ENCODE measurements around the gene PRSS58.

Gene PRSS58

GRCh38 chr7:142257958-142258357 is at the start of gene PRSS58:
Gene PRSS58 (minus strand): TSS chr7:142258058. CDS start chr7:142257707, 351 bp downstream.
- DNase-seq: no peak
- H3K36me3 Mint-ChIP-seq: no peaks in the 10 kb centered on the region
- H3K27ac Mint-ChIP-seq: no peak within 1 kb of the TSS
- CTCF ChIA-PET: no interaction called here
- H3K4me1 Mint-ChIP-seq: no peaks in the 10 kb centered on the region
- H3K4me3 Mint-ChIP-seq: no peak within 1 kb of the TSS
- H3K9me3 Mint-ChIP-seq: no peaks in the 10 kb centered on the region
- no peaks in the 10 kb centered on the region for H3K27me3 Mint-ChIP-seq

GRCh38 chr7:142307246-142307900 is 49.5 kb upstream of the PRSS58 start:
- Mint-ChIP-seq H3K36me3 (no peaks in the 10 kb centered on the region), H3K4me1 (peaks cover 7% of the 10 kb centered on the region), H3K4me3 (peak overlapping the region; percentile 25), H3K27me3 (peaks cover 29% of the 10 kb centered on the region), H3K27ac (peak overlapping the region; percentile 70), H3K9me3 (no peaks in the 10 kb centered on the region)
- CTCF ChIA-PET: interaction anchor here (1.9 kb wide), 1 partner anchor 16 kb away, joined by 6 read pairs; no protein-coding TSS in a partner anchor
- no peak for DNase-seq

- H3K9me3 Mint-ChIP-seq: no peaks in the 10 kb centered on the region
- no peak overlapping the region for H3K27ac Mint-ChIP-seq
- H3K27me3 Mint-ChIP-seq: peaks cover 37% of the 10 kb centered on the region
- no peak for DNase-seq
- peaks cover 25% of the 10 kb centered on the region for H3K4me1 Mint-ChIP-seq
- H3K4me3 Mint-ChIP-seq: no peak overlapping the region
- CTCF ChIA-PET: interaction anchor here (0.7 to 6.2 kb wide), 22 partner anchors 10 to 912 kb away, joined by 3 to 59 read pairs (median 4); no protein-coding TSS in a partner anchor
- H3K36me3 Mint-ChIP-seq: no peaks in the 10 kb centered on the region
These were observed 45.8 kb upstream of the PRSS58 start for GRCh38 chr7:142303650-142304049.

GRCh38 chr7:142301923-142302550 is 44.2 kb upstream of the PRSS58 start:
- CTCF ChIA-PET: interaction anchor here (0.7 to 6.2 kb wide), 20 partner anchors 9 to 937 kb away, joined by 3 to 59 read pairs (median 4); no protein-coding TSS in a partner anchor
- H3K4me1 Mint-ChIP-seq: peaks cover 25% of the 10 kb centered on the region
- no peaks in the 10 kb centered on the region for H3K9me3 Mint-ChIP-seq
- no peak overlapping the region for H3K27ac Mint-ChIP-seq
- no peak for DNase-seq
- H3K4me3 Mint-ChIP-seq: no peak overlapping the region
- H3K27me3 Mint-ChIP-seq: peaks cover 37% of the 10 kb centered on the region
- no peaks in the 10 kb centered on the region for H3K36me3 Mint-ChIP-seq

- CTCF ChIA-PET: interaction anchor here (0.6 to 6.2 kb wide), 11 partner anchors 8 to 513 kb away, joined by 3 to 59 read pairs (median 4); no protein-coding TSS in a partner anchor
- Mint-ChIP-seq H3K4me3 (peak overlapping the region; percentile 39), H3K27ac (peak overlapping the region; percentile 31), H3K9me3 (no peaks in the 10 kb centered on the region), H3K4me1 (peaks cover 25% of the 10 kb centered on the region), H3K27me3 (peaks cover 37% of the 10 kb centered on the region), H3K36me3 (no peaks in the 10 kb centered on the region)
- no peak for DNase-seq
These were observed 43.4 kb upstream of the PRSS58 start for GRCh38 chr7:142301299-142301698.

- Mint-ChIP-seq H3K9me3 (no peaks in the 10 kb centered on the region), H3K4me3 (peak overlapping the region; percentile 39), H3K27me3 (peaks cover 37% of the 10 kb centered on the region), H3K36me3 (no peaks in the 10 kb centered on the region), H3K4me1 (peaks cover 25% of the 10 kb centered on the region), H3K27ac (peak overlapping the region; percentile 39)
- peak; percentile 52 for DNase-seq
- CTCF ChIA-PET: interaction anchor here (0.6 to 6.2 kb wide), 9 partner anchors 10 to 514 kb away, joined by 3 to 59 read pairs (median 3); no protein-coding TSS in a partner anchor
These were observed 42.8 kb upstream of the PRSS58 start for GRCh38 chr7:142300689-142301088.

- peaks cover 37% of the 10 kb centered on the region for H3K27me3 Mint-ChIP-seq
- H3K36me3 Mint-ChIP-seq: no peaks in the 10 kb centered on the region
- DNase-seq: no peak
- H3K9me3 Mint-ChIP-seq: no peaks in the 10 kb centered on the region
- H3K4me3 Mint-ChIP-seq: peak overlapping the region; percentile 27
- CTCF ChIA-PET: interaction anchor here (2.4 to 6.2 kb wide), 2 partner anchors 9 to 323 kb away, joined by 10 to 38 read pairs; no protein-coding TSS in a partner anchor
- peak overlapping the region; percentile 82 for H3K27ac Mint-ChIP-seq
- peaks cover 23% of the 10 kb centered on the region for H3K4me1 Mint-ChIP-seq
These were observed 41.5 kb upstream of the PRSS58 start for GRCh38 chr7:142299237-142299781.

GRCh38 chr7:142298627-142299026 is 40.8 kb upstream of the PRSS58 start:
- H3K9me3 Mint-ChIP-seq: no peaks in the 10 kb centered on the region
- DNase-seq: no peak
- no peaks in the 10 kb centered on the region for H3K36me3 Mint-ChIP-seq
- H3K27me3 Mint-ChIP-seq: peaks cover 33% of the 10 kb centered on the region
- CTCF ChIA-PET: interaction anchor here (0.9 to 2.4 kb wide), 3 partner anchors 10 to 322 kb away, joined by 3 to 10 read pairs (median 7); no protein-coding TSS in a partner anchor
- H3K27ac Mint-ChIP-seq: no peak overlapping the region
- no peak overlapping the region for H3K4me3 Mint-ChIP-seq
- peaks cover 22% of the 10 kb centered on the region for H3K4me1 Mint-ChIP-seq

- Mint-ChIP-seq H3K4me1 (peaks cover 21% of the 10 kb centered on the region), H3K36me3 (no peaks in the 10 kb centered on the region), H3K4me3 (no peak overlapping the region), H3K27ac (no peak overlapping the region), H3K9me3 (no peaks in the 10 kb centered on the region), H3K27me3 (peaks cover 31% of the 10 kb centered on the region)
- no peak for DNase-seq
- CTCF ChIA-PET: interaction anchor here (0.9 to 2.4 kb wide), 5 partner anchors 10 to 513 kb away, joined by 3 to 10 read pairs (median 3); no protein-coding TSS in a partner anchor
These were observed 40.2 kb upstream of the PRSS58 start for GRCh38 chr7:142298009-142298408.

- Mint-ChIP-seq H3K4me3 (no peak overlapping the region), H3K9me3 (peaks cover 7% of the 10 kb centered on the region), H3K36me3 (no peaks in the 10 kb centered on the region), H3K4me1 (no peaks in the 10 kb centered on the region), H3K27me3 (peaks cover 27% of the 10 kb centered on the region), H3K27ac (no peak overlapping the region)
- CTCF ChIA-PET: interaction anchor here (0.5 kb wide), 1 partner anchor 10 kb away, joined by 4 read pairs; no protein-coding TSS in a partner anchor
- no peak for DNase-seq
These were observed 22.4 kb upstream of the PRSS58 start for GRCh38 chr7:142280263-142280662.

- Mint-ChIP-seq H3K27me3 (peaks cover 25% of the 10 kb centered on the region), H3K4me1 (no peaks in the 10 kb centered on the region), H3K36me3 (no peaks in the 10 kb centered on the region)
These were observed 21.7 kb upstream of the PRSS58 start for GRCh38 chr7:142279601-142280000.

GRCh38 chr7:142275028-142275427 is 17.2 kb upstream of the PRSS58 start:
- Mint-ChIP-seq H3K4me1 (no peaks in the 10 kb centered on the region), H3K27me3 (peaks cover 18% of the 10 kb centered on the region), H3K27ac (no peak overlapping the region), H3K4me3 (no peak overlapping the region), H3K9me3 (peaks cover 11% of the 10 kb centered on the region), H3K36me3 (no peaks in the 10 kb centered on the region)
- no peak for DNase-seq
- CTCF ChIA-PET: no interaction called here

More at GRCh38 chr7:142279601-142280000, 21.7 kb upstream of the PRSS58 start:
- CTCF ChIA-PET: interaction anchor here (0.5 to 0.6 kb wide), 2 partner anchors 11 to 127 kb away, joined by 3 to 4 read pairs; no protein-coding TSS in a partner anchor
- H3K4me3 Mint-ChIP-seq: no peak overlapping the region
- H3K9me3 Mint-ChIP-seq: peaks cover 11% of the 10 kb centered on the region
- no peak for DNase-seq
- H3K27ac Mint-ChIP-seq: no peak overlapping the region

- Mint-ChIP-seq H3K27ac (no peak overlapping the region), H3K4me1 (no peaks in the 10 kb centered on the region), H3K36me3 (no peaks in the 10 kb centered on the region), H3K4me3 (no peak overlapping the region), H3K9me3 (peaks cover 11% of the 10 kb centered on the region), H3K27me3 (peaks cover 12% of the 10 kb centered on the region)
- CTCF ChIA-PET: interaction anchor here (1.2 to 1.3 kb wide), 2 partner anchors 30 to 31 kb away, joined by 3 to 5 read pairs; no protein-coding TSS in a partner anchor
- DNase-seq: no peak
These were observed 15.0 kb upstream of the PRSS58 start for GRCh38 chr7:142272841-142273240.
